ENCODE measurements around the gene NUP35.
"Not testable (repeated sequence)": the region's sequence is repeated elsewhere in the genome, so short reads cannot be mapped to it uniquely, and the experiment has no call there.

- not testable (repeated sequence) for TF ChIP-seq EZH2 (IDR thresholded peaks at IDR 0.05; ENCODE audit: borderline replicate concordance); CTCF (IDR thresholded peaks at IDR 0.05; ENCODE audit: poor library complexity); EZH2phosphoT487 (IDR thresholded peaks at IDR 0.05; ENCODE audit: low read depth, severe bottlenecking, unreplicated experiment)
Observed at GRCh38 chr2:183166976-183167375, 42.7 kb downstream of the NUP35 start.

Measured in hepatocyte (in vitro differentiated cells).